Measurements from ENCODE around the gene STAP2. TPM values are rescaled to one million over a fixed set of nuclear protein-coding genes. Genes with fewer than 3 reads are reported as not detected.

Gene STAP2
- total and polyA plus RNA-seq, 10 of the 15 experiments (the other 5 are each of a cell fraction or from before 2014, with no cell fraction given): 0.84 to 22.4 (median 15.2) TPM

DNA sequence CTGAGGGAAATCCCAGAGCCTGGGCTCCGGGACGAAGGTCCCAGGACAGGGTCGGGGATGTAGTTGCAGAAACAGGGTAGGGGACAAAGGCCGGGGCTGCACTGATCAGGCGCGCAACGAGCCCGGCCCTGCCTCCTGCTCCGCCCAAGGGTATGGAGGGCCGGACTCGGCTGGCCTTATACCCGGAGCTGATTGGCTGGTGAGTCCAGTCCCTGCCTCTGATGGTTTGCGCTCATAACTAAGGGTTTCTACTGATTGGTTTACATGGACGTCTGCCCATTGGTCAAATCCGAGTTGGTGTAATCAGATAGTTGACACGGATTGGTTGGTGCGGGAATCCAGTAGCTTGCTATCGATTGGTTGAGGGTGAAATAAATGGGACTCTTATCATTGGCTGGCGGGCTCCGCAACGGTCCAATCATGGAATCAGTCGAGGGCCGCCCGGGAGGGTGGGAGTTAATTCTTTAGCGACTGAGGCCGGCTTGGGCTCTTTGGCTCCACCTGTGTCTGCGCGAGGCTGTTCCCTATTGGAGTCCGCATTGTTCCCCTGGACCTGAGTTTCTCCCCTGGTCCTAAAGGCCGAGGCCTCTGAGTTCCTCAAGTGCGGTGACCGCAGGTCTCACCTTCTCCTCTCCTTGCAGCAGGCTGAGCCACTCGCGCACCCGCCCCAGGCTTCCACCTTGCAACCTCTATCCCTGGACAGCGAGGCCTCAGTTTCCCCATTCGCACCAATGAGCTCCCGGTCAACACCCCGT is 4.2 kb upstream of the STAP2 start (continued):
- TF ChIP-seq, protein P1, sequence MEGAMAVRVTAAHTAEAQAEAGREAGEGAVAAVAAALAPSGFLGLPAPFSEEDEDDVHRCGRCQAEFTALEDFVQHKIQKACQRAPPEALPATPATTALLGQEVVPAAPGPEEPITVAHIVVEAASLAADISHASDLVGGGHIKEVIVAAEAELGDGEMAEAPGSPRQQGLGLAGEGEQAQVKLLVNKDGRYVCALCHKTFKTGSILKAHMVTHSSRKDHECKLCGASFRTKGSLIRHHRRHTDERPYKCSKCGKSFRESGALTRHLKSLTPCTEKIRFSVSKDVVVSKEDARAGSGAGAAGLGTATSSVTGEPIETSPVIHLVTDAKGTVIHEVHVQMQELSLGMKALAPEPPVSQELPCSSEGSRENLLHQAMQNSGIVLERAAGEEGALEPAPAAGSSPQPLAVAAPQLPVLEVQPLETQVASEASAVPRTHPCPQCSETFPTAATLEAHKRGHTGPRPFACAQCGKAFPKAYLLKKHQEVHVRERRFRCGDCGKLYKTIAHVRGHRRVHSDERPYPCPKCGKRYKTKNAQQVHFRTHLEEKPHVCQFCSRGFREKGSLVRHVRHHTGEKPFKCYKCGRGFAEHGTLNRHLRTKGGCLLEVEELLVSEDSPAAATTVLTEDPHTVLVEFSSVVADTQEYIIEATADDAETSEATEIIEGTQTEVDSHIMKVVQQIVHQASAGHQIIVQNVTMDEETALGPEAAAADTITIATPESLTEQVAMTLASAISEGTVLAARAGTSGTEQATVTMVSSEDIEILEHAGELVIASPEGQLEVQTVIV (IDR thresholded peaks at IDR 0.05; ENCODE audit: borderline replicate concordance, partially characterized antibody): no peak
- no peak for TF ChIP-seq ZNF592 (IDR thresholded peaks at IDR 0.05)
- 0 out of 2 replicates have a peak, but pooled peaks have one; percentile 10 for TF ChIP-seq ZBED1 (IDR thresholded peaks at IDR 0.05; ENCODE audit: borderline replicate concordance)

Data from GM12878 (cell line).